Skin epidermis (tissue), 12 donors: ENCODE measurements around the gene ARRB1.
"Not testable (repeated sequence)": the region's sequence is repeated elsewhere in the genome, so short reads cannot be mapped to it uniquely, and the experiment has no call there.

Experiments
- H3K27ac ChIP-seq, 21 experiments: fragments of 200-600 bp; sonication (generic) in 11 of 21; one replicate each; pipeline ENCODE4 v1.5.0; 2020; ENCODE audit warnings: mild to moderate bottlenecking in 3 of 21, inconsistent platforms in 2 of 21, moderate library complexity in 2 of 21
- H3K4me3 ChIP-seq, 7 experiments: fragments of 200-600 bp; sonication (generic) in 2 of 7; one replicate each; pipeline ENCODE4 v1.5.0; 2020; ENCODE audit warnings: inconsistent platforms in 2 of 7, mild to moderate bottlenecking in 2 of 7, moderate library complexity in 1 of 7

The ARRB1 gene

DNA sequence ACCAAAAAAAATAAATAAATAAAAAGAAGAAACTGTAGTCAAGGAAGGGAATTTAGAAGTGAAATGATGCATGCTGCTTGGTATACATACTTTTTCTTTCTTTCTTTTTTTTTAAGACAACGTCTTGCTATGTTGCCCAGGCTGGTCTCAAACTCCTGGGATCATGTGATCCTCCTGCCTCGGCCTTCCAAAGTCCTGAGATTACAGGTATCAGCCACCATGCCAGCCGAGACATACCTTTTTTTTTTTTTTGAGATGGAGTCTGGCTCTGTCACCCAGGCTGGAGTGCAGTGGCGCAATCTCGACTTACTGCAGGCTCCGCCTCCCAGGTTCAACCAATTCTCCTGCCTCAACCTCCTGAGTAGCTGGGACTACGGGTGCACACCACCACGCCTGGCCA lies 21.7 kb upstream of the ARRB1 start:
- Histone ChIP-seq H3K27ac (peak overlapping the region in 2 of 21 experiments; percentile 9 to 50), H3K4me3 (no peak overlapping the region)

DNA sequence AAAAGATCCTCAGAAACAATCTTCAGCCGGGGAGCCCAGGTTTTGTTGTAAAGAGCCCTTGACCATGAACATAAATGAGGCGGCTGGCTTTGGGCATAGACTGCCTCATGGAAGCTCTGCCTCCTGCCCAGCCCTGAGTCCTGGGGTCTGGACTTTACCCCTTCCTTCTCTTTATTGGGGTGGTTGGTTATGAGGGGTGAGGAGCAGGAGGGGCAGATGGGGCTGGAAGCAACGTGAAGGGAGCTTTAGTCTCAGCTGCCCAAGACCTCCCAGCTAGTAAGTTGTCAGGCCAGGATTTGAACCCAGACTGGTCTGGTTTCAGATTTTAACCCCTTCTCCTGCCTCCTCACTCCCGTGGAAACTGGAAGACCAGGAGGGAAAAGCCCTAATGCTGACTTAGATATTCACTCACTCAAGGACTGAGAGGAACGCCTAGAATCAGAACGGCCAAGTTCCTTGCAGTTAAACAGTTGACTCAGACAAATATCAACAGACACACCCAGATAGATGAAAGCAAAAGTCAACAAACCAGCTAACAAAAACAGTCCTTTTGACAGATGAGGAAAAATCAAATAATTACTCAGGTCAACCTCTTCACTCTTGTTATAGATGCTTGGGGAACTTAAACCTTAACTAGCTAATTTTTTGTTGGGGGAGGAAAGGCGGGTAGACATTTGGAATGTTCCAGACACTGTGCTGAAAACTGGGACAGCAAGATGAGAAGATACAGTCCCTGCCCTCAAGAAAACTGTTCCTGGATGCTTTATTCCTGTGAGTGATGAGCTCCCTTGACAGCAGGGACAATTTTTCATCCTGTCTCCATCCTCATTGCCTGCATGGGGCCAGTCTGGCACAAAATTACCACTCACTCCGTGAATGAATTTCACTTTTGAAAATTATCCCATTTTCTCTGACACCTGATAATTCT lies 20.8 kb upstream of the ARRB1 start:
- peak overlapping the region in 12 of 21 experiments; percentile 18 to 72 (median 52) for H3K27ac ChIP-seq
- H3K4me3 ChIP-seq, result no peak overlapping the region

GRCh38 chr11:75369560-75370255 lies 18.2 kb upstream of the ARRB1 start:
- peak overlapping the region in 4 of 21 experiments; percentile 15 to 70 (median 26) for H3K27ac ChIP-seq
- no peak overlapping the region for H3K4me3 ChIP-seq

DNA sequence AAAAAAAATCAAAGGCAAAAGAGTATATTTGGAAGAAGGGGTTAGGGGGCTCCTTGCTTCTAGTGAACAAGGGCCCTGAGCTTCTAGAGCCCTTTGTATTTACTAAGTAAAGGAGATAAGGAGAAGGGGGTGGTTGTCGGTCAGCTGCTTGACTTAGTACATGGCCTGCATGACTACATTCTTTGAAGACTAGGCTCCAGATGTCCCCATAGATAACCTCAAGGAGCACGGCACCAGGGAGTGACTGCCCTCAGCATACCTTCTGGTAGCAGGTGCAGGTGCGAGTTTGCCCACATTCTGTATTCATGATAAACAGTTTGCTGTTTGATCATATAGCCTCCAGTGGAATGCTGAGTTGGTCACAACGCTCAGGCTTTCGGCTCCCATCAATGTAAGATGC lies 15.4 kb upstream of the ARRB1 start:
- not testable (repeated sequence) for H3K4me3 ChIP-seq
- H3K27ac ChIP-seq, result peak overlapping the region in 1 of 21 experiments; percentile 63

GRCh38 chr11:75365711-75366181 lies 14.3 kb upstream of the ARRB1 start:
- peak overlapping the region in 4 of 21 experiments; percentile 7 to 63 (median 32) for H3K27ac ChIP-seq
- no peak overlapping the region for H3K4me3 ChIP-seq

GRCh38 chr11:75362285-75362684 lies 10.8 kb upstream of the ARRB1 start:
- H3K4me3 ChIP-seq, result not testable (repeated sequence)

DNA sequence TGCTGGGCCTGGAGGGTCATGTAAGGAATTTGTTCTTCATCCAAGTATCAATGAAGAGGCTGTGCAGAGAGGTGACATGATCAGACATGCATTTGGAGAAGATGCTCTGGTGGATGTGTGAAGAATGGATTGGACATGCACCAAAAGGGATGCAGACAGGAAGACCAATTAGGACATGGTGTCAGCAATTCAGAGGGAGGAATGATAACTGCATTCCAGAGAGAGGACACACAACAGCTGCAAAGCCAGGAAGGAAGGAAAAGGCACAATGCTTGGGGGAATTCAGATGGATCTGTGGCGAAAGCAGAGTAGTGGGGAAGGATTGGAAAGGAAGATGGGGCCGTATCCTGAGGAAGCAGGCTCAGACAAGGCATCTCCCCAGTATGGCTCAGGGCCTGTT lies 5.2 kb upstream of the ARRB1 start:
- no peak overlapping the region for H3K27ac ChIP-seq
- no peak overlapping the region for H3K4me3 ChIP-seq

More at GRCh38 chr11:75362285-75362684, 10.8 kb upstream of the ARRB1 start:
- not testable (repeated sequence) for H3K27ac ChIP-seq

DNA sequence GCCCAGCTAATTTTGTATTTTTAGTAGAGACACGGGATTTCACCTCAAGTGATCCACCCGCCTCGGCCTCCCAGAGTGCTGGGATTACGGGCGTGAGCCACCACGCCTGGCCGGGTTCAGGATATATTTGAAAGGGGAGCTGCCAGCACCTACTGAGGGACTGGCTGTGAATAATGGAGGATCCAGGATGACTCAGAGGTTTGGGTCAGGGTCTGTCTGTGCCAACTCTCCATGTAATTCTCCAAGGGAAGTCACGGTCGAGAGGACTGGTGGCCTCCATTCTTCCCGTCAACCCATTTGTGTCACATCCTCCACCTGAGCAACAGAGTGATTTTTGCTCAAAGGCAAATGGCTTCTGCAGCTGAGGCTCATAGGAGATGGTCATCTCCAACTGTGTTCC lies 3.6 kb upstream of the ARRB1 start:
- H3K27ac ChIP-seq, result no peak overlapping the region

GRCh38 chr11:75352588-75353206 lies 1.2 kb upstream of the ARRB1 start:
- peak overlapping the region in 20 of 21 experiments; percentile 77 to 96 (median 92) for H3K27ac ChIP-seq
- peak overlapping the region; percentile 46 to 76 (median 64) for H3K4me3 ChIP-seq

More for the DNA sequence above, 3.6 kb upstream of the ARRB1 start:
- H3K4me3 ChIP-seq, result no peak overlapping the region

GRCh38 chr11:75351791-75352587 lies 528 bp upstream of the ARRB1 start:
- H3K27ac ChIP-seq, result peak overlapping the region; percentile 74 to 96 (median 91)
- H3K4me3 ChIP-seq, result peak overlapping the region; percentile 46 to 76 (median 64)

GRCh38 chr11:75350743-75351540 lies 519 bp downstream of the ARRB1 start:
- H3K4me3 ChIP-seq, result peak overlapping the region; percentile 46 to 76 (median 64)
- H3K27ac ChIP-seq, result peak overlapping the region; percentile 74 to 96 (median 91)

- Histone ChIP-seq H3K4me3 (peak overlapping the region; percentile 46 to 76 (median 64)), H3K27ac (peak overlapping the region in 20 of 21 experiments; percentile 78 to 96 (median 92))
Measured at GRCh38 chr11:75350122-75350742, 1.2 kb downstream of the ARRB1 start.

DNA sequence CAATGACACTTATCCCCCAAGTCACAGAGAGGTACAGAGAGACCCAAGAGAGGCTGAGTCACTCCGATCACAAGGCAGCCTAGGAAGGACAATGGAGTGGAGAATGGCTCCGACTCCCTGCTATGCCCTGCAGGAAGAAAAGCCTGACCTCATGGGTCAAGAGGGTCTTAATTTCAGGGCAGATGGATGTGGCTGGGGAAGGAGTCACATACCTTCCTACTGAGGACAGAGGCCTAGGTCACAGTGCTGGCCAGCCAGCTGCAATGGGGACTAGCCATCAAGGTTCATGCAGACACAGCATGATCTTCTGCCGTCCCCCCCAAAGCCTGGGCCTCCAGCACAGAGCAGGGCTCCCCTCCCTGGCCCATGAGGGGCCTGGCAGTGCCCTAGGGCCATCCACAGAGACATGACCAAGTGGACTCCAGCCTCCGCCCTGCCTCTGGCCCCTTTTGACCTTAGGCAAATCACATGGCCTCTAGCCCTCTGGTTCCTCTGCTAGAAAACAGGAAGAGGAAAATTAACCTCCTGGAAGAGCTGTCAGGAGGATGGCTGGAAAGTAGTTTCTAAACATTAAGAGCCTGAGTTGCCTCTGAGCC lies 1.8 kb downstream of the ARRB1 start:
- Histone ChIP-seq H3K4me3 (peak overlapping the region in 3 of 7 experiments; percentile 57 to 76 (median 64)), H3K27ac (peak overlapping the region in 20 of 21 experiments; percentile 42 to 96 (median 92))

DNA sequence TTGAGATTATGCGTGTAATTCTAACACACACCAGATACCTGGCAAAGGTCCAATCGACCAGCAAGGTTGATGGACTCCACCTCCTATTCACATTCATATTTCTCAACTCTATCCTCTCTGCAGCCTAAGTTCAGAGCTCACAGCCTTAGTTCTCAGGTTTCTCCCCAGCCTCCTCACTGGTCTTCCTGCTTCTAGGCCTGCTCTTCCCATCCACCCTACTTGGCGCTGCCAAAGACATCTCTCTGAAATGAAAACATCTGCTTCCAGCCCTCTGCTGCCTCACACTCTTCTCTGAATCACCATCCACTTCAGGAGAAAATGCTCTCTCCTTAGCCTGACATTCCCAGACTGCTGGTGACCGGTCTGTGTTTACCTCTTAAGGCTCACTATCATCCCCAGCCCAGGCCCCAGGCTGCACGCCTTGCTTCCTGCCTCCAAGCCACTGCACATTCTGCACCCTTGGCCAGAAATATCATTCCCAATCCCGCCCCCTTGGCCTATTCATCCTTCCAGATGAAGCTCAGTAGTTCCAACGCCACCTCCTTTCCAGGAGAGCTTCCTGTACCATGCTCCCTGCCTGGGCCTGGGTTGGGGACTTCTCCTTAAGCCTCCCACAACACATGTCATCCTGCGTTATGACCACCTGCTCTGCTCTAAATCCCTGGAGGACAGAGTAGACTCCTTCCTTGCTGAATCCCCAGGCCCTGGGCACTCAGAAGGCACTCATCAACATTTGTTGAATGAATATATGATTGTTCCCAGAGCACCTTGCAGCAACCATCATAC lies 3.5 kb downstream of the ARRB1 start:
- H3K27ac ChIP-seq, result peak overlapping the region in 16 of 21 experiments; percentile 3 to 92 (median 40)
- no peak overlapping the region for H3K4me3 ChIP-seq

DNA sequence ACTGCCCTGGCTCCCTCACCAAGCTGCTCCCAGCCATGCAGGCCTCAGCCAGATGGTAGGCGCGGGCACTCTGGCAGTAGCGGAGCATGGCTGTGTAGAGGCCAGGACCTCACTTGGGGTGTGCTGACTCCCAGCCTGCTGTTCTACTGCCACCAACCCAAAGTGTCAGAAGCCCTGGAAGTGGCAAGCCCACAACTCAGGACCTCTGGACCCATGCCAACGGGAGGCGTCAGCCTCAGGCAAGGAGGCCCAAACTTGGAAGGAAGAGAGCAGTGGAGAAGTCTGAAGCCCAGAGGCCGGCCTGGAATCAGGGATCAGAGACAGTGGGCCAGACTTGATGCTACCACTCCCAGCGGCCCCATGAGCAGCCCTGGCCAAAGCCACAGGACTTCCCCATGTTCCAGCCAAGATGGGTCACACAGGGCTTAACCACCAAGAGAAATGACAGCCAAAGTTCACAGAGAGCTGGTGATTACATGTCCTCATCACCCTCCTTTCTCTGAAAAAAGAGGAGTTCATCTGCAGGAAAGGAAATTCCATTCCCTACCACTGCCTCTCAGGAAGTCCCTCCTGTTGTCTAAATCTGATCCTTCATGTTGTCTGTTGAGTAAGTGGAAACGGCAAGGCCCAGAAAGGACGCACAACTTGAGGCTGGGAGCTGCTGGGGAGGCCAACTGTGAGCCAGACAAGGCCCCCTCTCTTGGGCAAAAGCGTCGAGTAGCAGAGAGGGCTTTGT lies 4.4 kb downstream of the ARRB1 start:
- H3K27ac ChIP-seq, result peak overlapping the region in 18 of 21 experiments; percentile 12 to 92 (median 41)
- H3K4me3 ChIP-seq, result no peak overlapping the region

- Histone ChIP-seq H3K4me3 (no peak overlapping the region), H3K27ac (peak overlapping the region in 11 of 21 experiments; percentile 0 to 88 (median 36))
Measured at GRCh38 chr11:75346296-75346695, 5.2 kb downstream of the ARRB1 start.
